HepG2 (cell line): ENCODE measurements around the gene RABEP1. TPM values are rescaled to one million over a fixed set of nuclear protein-coding genes. Genes with fewer than 3 reads are reported as not detected.

Source experiments
- ATAC-seq: fragments of 200-7000 bp; cut with Tn5 transposase; 3 replicates; pipeline ENCODE4 v1.9.1; 2020; ENCODE audit warnings: mild to moderate bottlenecking, moderate library complexity
- BruUV-seq: library from RNA; stranded (reverse); fragments of 400-500 nt; replicated peaks from 2 replicates; lab custom pipeline; 2021; lab: Mats Ljungman, UMichigan
- CTCF ChIA-PET: fragments of 300-600 bp; formaldehyde crosslinking; extraction: SDS; loops from one replicate; lab custom pipeline; 2021; ENCODE audit warnings: low total read pairs, inconsistent platforms, low intra/inter-chr PET ratio; lab: Yijun Ruan, JAX
- POLR2A ChIA-PET: fragments of 350-600 bp; sonication (Branson Sonifier 250); formaldehyde crosslinking; loops from one replicate; lab custom pipeline; 2020; ENCODE audit warnings: antibody characterized with exemption, inconsistent platforms; lab: Yijun Ruan, JAX
- DNase-seq: peaks from one replicate; pipeline ENCODE4 v3.0.0-alpha.2; 2015; ENCODE audit warnings: low spot score
- FAIRE-seq: peaks from 3 replicates; lab custom pipeline; 2011; peaks lifted over from hg19 to GRCh38; lab: Jason Lieb, UNC
- H2AFZ ChIP-seq: one replicate; pipeline ENCODE4 v1.6.1; 2011; ENCODE audit warnings: low read length, inconsistent platforms
- H3K27ac ChIP-seq: fragments of 300-600 bp; 3 replicates; pipeline ENCODE4 v1.8.0; 2011; ENCODE audit warnings: mixed run types, mild to moderate bottlenecking, mixed read lengths, low read length, inconsistent platforms; ENCODE audit not compliant: insufficient read depth; ENCODE audit errors: extremely low read length
- H3K27me3 ChIP-seq, 2 experiments: fragments of 200-600 bp in 1 of 2; 2 replicates in 1 of 2; 3 replicates in 1 of 2; pipeline versions ENCODE4 v1.6.0 to v1.8.0; 2011; ENCODE audit warnings: low read length in 2 of 2, mild to moderate bottlenecking in 2 of 2, moderate library complexity in 2 of 2, inconsistent platforms in 1 of 2; ENCODE audit not compliant: insufficient read depth in 2 of 2, control insufficient read depth in 1 of 2
- H3K36me3 ChIP-seq, 2 experiments: fragments of 200-600 bp in 1 of 2; replicated peaks in 1 of 2; 2 replicates in 1 of 2; 3 replicates in 1 of 2; pipeline versions ENCODE4 v1.5.1 to v1.8.0; 2011; ENCODE audit warnings: low read length in 2 of 2, inconsistent platforms in 1 of 2; ENCODE audit not compliant: insufficient read depth in 2 of 2, control insufficient read depth in 1 of 2
- H3K4me1 ChIP-seq: 2 replicates; pipeline ENCODE4 v1.5.1; 2012; ENCODE audit warnings: low read length, inconsistent platforms; ENCODE audit not compliant: insufficient read depth
- H3K4me2 ChIP-seq: 2 replicates; pipeline ENCODE4 v1.6.0; 2011; ENCODE audit warnings: low read depth, low read length, inconsistent platforms
- H3K4me3 ChIP-seq, 3 experiments: fragments of 200-600 bp in 1 of 3; sonication (generic), shearing (Covaris generic) in 1 of 3; replicated peaks in 1 of 3; 2 replicates each; pipeline ENCODE4 v1.5.1; 2011 to 2016; ENCODE audit warnings: low read length in 3 of 3, inconsistent platforms in 2 of 3, low read depth in 2 of 3, mild to moderate bottlenecking in 2 of 3, control low read depth in 1 of 3, mixed read lengths in 1 of 3; ENCODE audit not compliant: insufficient read depth in 1 of 3
- H3K79me2 ChIP-seq: one replicate; pipeline ENCODE4 v1.6.1; 2011; ENCODE audit warnings: low read length, inconsistent platforms; ENCODE audit not compliant: insufficient read depth
- H3K9ac ChIP-seq: 2 replicates; pipeline ENCODE4 v1.6.0; 2011; ENCODE audit warnings: mild to moderate bottlenecking, low read depth, low read length, inconsistent platforms; ENCODE audit not compliant: insufficient read depth
- H3K9me3 ChIP-seq: 2 replicates; pipeline ENCODE4 v1.5.1; 2012; ENCODE audit warnings: mild to moderate bottlenecking, low read length
- H4K20me1 ChIP-seq: 2 replicates; pipeline ENCODE4 v1.6.0; 2011; ENCODE audit warnings: inconsistent platforms, mild to moderate bottlenecking, low read length, moderate library complexity; ENCODE audit not compliant: insufficient read depth
- ATF2 ChIP-seq: sonication (generic); formaldehyde crosslinking; IDR thresholded peaks from 2 replicates; pipeline ENCODE4 v1.4.0; 2020; ENCODE audit warnings: missing genetic modification reagents
- FOSL2 ChIP-seq: sonication (generic); formaldehyde crosslinking; IDR thresholded peaks from 2 replicates; pipeline ENCODE4 v1.4.0; 2020; ENCODE audit warnings: missing genetic modification reagents
- HNRNPLL ChIP-seq: fragments of 200-400 bp; formaldehyde crosslinking; IDR thresholded peaks from 2 replicates; pipeline ENCODE4 v1.6.1; 2017; ENCODE audit warnings: mild to moderate bottlenecking, low read depth, low read length; ENCODE audit not compliant: poor library complexity, severe bottlenecking
- JARID2 ChIP-seq: sonication (generic); formaldehyde crosslinking; IDR thresholded peaks from 2 replicates; pipeline ENCODE4 v1.8.1; 2023; ENCODE audit warnings: missing genetic modification reagents, inconsistent platforms; ENCODE audit not compliant: insufficient replicate concordance
- MAFF ChIP-seq: IDR thresholded peaks from 2 replicates; pipeline ENCODE4 v1.6.1; 2011; ENCODE audit warnings: low read depth, low read length, improper control_type of control experiment
- MAFK ChIP-seq, 2 experiments: IDR thresholded peaks in 1 of 2; conservative IDR thresholded peaks in 1 of 2; 2 replicates each; pipeline ENCODE4 v1.6.1; 2011; ENCODE audit warnings: improper control_type of control experiment in 2 of 2, low read length in 2 of 2
- MTA1 ChIP-seq: sonication (generic); formaldehyde crosslinking; IDR thresholded peaks from 2 replicates; pipeline ENCODE4 v1.4.0; 2020; ENCODE audit warnings: missing genetic modification reagents, mild to moderate bottlenecking, borderline replicate concordance
- SMAD3 ChIP-seq: sonication (generic); formaldehyde crosslinking; IDR thresholded peaks from 2 replicates; pipeline ENCODE4 v1.4.0; 2020; ENCODE audit warnings: missing genetic modification reagents
- ZEB1 ChIP-seq: IDR thresholded peaks from 2 replicates; pipeline ENCODE4 v1.6.1; 2012; ENCODE audit warnings: mild to moderate bottlenecking, low read depth, inconsistent platforms; ENCODE audit not compliant: insufficient replicate concordance
- ZNF350 ChIP-seq: sonication (generic); formaldehyde crosslinking; IDR thresholded peaks from 2 replicates; pipeline ENCODE4 v1.4.0; 2020; ENCODE audit warnings: mild to moderate bottlenecking, low read depth, missing genetic modification reagents, borderline replicate concordance
- ZSCAN21 ChIP-seq: sonication (generic); formaldehyde crosslinking; IDR thresholded peaks from 2 replicates; pipeline ENCODE4 v1.8.0; 2022; ENCODE audit warnings: mild to moderate bottlenecking, missing genetic modification reagents, moderate library complexity, borderline replicate concordance
- WGBS: methylation state at CpG from one replicate; pipeline ENCODE4 v1.1.6; 2017; ENCODE audit warnings: low lambda C conversion rate; 5-methylcytosine and 5-hydroxymethylcytosine counted together
- in situ Hi-C: cut with HindIII; loops from 2 replicates; pipeline ENCODE4 v1.10.0; 2017; ENCODE audit warnings: low pct_unique_long_range_greater_than_20kb; ENCODE audit not compliant: extremely low pct_ligation_motif_present
- intact Hi-C: fragments of 100-400 bp; cut with micrococcal nuclease; formaldehyde crosslinking; loops from one replicate; pipeline ENCODE4 v1.10.0; 2022; ENCODE audit not compliant: unreplicated experiment
- polyA plus RNA-seq, 8 experiments: library from polyadenylated mRNA; depleted of rRNA in 3 of 8; stranded (reverse) in 7 of 8; unstranded in 1 of 8; fragments of >200 nt; fragmentation: Illumina TruSeq in 4 of 8; extraction: Trizol in 4 of 8; gene quantifications; 2 replicates each; pipeline versions ENCODE4 v1.2.1 to v1.2.3, GENCODE V29; 2011 to 2016; ENCODE audit warnings: low read depth in 4 of 8, missing spikeins in 1 of 8, mixed read lengths in 1 of 8; ENCODE audit not compliant: insufficient read depth in 1 of 8
- total RNA-seq, 5 experiments: library from RNA; depleted of rRNA; stranded (reverse); fragments of >200 nt; fragmentation: Illumina TruSeq; extraction: Trizol; gene quantifications; 2 replicates each; pipeline ENCODE4 v1.2.3, GENCODE V29; 2016; ENCODE audit warnings: low read depth in 1 of 5

RABEP1 gene
- total and polyA plus RNA-seq, 2 of the 13 experiments (the other 11 are each of a cell fraction or from before 2014, with no cell fraction given) = 13.7 to 41.5 TPM

- TF ChIP-seq ATF2 (CRISPR knock-in tag) = peak; percentile 43; the same call in 1 of the 2 replicates
- peak; percentile 21 for TF ChIP-seq ZEB1
- peak; percentile 53 for TF ChIP-seq HNRNPLL
- TF ChIP-seq MTA1 = peak; percentile 42; the same call in 1 of the 2 replicates
- TF ChIP-seq ZNF350 = no peak; the same call in 1 of the 2 replicates
- TF ChIP-seq JARID2 = peak; percentile 17
- TF ChIP-seq ZSCAN21 (CRISPR knock-in tag) = no peak
- TF ChIP-seq FOSL2 (CRISPR knock-in tag) = peak; percentile 42; the same call in 1 of the 2 replicates
These were observed 138.0 kb downstream of the RABEP1 start, which contains the start of gene RPAIN (continued) for GRCh38 chr17:5419959-5420653.

GRCh38 chr17:5422505-5422904 lies 140.4 kb downstream of the RABEP1 start:
- no peak for FAIRE-seq

More at GRCh38 chr17:5422505-5422904, 140.4 kb downstream of the RABEP1 start:
- intact Hi-C loops = no loop called here
- WGBS = 100% methylated on average over 2 of the region's 2 CpGs
- H3K27ac ChIP-seq = no peak overlapping the region
- H3K4me3 ChIP-seq = no peak overlapping the region
- TF ChIP-seq MAFK (conservative IDR thresholded peaks at IDR 0.05 in 1 of 2, IDR thresholded peaks at IDR 0.05 in 1 of 2; ENCODE audit: low read length in 2 of 2) (peak; percentile 60 to 81), MAFF (peak; percentile 54; the same call in 1 of the 2 replicates), SMAD3 (no peak)
- peaks cover 18 to 42% of the 10 kb centered on the region in 2 experiments for H3K36me3 ChIP-seq
- DNase-seq (peak; percentile 9), ATAC-seq (no peak)
- POLR2A ChIA-PET = interaction anchor here (1.4 kb wide), 1 partner anchor 17 kb away, joined by 5 read pairs; the partner anchor contains the start of gene C1QBP
- no peaks in the 10 kb centered on the region for H3K9me3 ChIP-seq
- H3K4me2 ChIP-seq = no peak overlapping the region
- in situ Hi-C loops = no loop called here
- BruUV-seq = no TSS peak
- peaks cover 33% of the 10 kb centered on the region for H3K4me1 ChIP-seq
- no peak overlapping the region for H2AFZ ChIP-seq
- CTCF ChIA-PET = no interaction called here
- peaks cover 50% of the 10 kb centered on the region for H3K79me2 ChIP-seq
- no peaks in the 10 kb centered on the region; the same call in 1 of the 2 replicates for H4K20me1 ChIP-seq
- no peak overlapping the region for H3K9ac ChIP-seq
- H3K27me3 ChIP-seq = no peaks in the 10 kb centered on the region; a peak in 1 of 5 replicates
